Hepatocyte (in vitro differentiated cells): Measurements from ENCODE around the gene AKT2. TPM values are rescaled to one million over a fixed set of nuclear protein-coding genes. Genes with fewer than 3 reads are reported as not detected.

ENCODE experiments used
- DNase-seq: peaks from one replicate; pipeline ENCODE4 v3.0.0-alpha.2; 2016; ENCODE audit warnings: low spot score
- H2AFZ ChIP-seq: fragments of 200-600 bp; sonication (generic); 2 replicates; pipeline ENCODE4 v1.6.0; 2016; ENCODE audit warnings: antibody characterized with exemption, mild to moderate bottlenecking
- H3K27ac ChIP-seq: fragments of 200-600 bp; sonication (generic); 2 replicates; pipeline ENCODE4 v1.5.1; 2016; ENCODE audit warnings: mild to moderate bottlenecking
- H3K27me3 ChIP-seq: fragments of 200-600 bp; sonication (generic); 2 replicates; pipeline ENCODE4 v1.6.1; 2016
- H3K36me3 ChIP-seq: fragments of 200-600 bp; sonication (generic); replicated peaks from 2 replicates; pipeline ENCODE4 v1.5.1; 2016; ENCODE audit warnings: low read depth; ENCODE audit not compliant: insufficient read depth
- H3K4me1 ChIP-seq: fragments of 200-600 bp; sonication (generic); 2 replicates; pipeline ENCODE4 v1.5.1; 2016; ENCODE audit warnings: mild to moderate bottlenecking, moderate library complexity; ENCODE audit not compliant: insufficient read depth
- H3K4me2 ChIP-seq: fragments of 200-600 bp; sonication (generic); 2 replicates; pipeline ENCODE4 v1.6.0; 2016
- H3K4me3 ChIP-seq: fragments of 200-600 bp; sonication (generic); 2 replicates; pipeline ENCODE4 v1.5.1; 2016; ENCODE audit warnings: mild to moderate bottlenecking
- H3K79me2 ChIP-seq: fragments of 200-600 bp; sonication (generic); 2 replicates; pipeline ENCODE4 v1.6.0; 2017; ENCODE audit warnings: mild to moderate bottlenecking
- H3K9me2 ChIP-seq: fragments of 200-600 bp; sonication (generic); replicated peaks from 2 replicates; pipeline ENCODE4 v1.6.0; 2017; ENCODE audit warnings: mild to moderate bottlenecking; ENCODE audit not compliant: insufficient read depth
- H3K9me3 ChIP-seq: fragments of 200-600 bp; sonication (generic); 2 replicates; pipeline ENCODE4 v1.5.1; 2016; ENCODE audit warnings: low read depth, mild to moderate bottlenecking
- H4K20me1 ChIP-seq: fragments of 200-600 bp; sonication (generic); 2 replicates; pipeline ENCODE4 v1.6.0; 2016; ENCODE audit warnings: mild to moderate bottlenecking; ENCODE audit not compliant: insufficient read depth, poor library complexity, severe bottlenecking
- CTCF ChIP-seq: fragments of 200-600 bp; sonication (generic); IDR thresholded peaks from 2 replicates; pipeline ENCODE4 v1.5.1; 2016; ENCODE audit warnings: antibody characterized with exemption, mild to moderate bottlenecking; ENCODE audit not compliant: poor library complexity
- EZH2 ChIP-seq: fragments of 200-600 bp; sonication (generic); IDR thresholded peaks from 2 replicates; pipeline ENCODE4 v1.6.1; 2016; ENCODE audit warnings: antibody characterized with exemption, mild to moderate bottlenecking, borderline replicate concordance
- EZH2phosphoT487 ChIP-seq: fragments of 200-600 bp; sonication (generic); IDR thresholded peaks from one replicate; pipeline ENCODE4 v1.6.1; 2018; ENCODE audit warnings: antibody characterized with exemption, mild to moderate bottlenecking, low read depth, moderate library complexity; ENCODE audit not compliant: unreplicated experiment, severe bottlenecking
- WGBS: methylation state at CpG from one replicate; pipeline ENCODE4 v1.1.6; 2016; ENCODE audit warnings: low lambda C conversion rate; ENCODE audit errors: missing lambda C conversion rate; 5-methylcytosine and 5-hydroxymethylcytosine counted together
- polyA plus RNA-seq: library from polyadenylated mRNA; unstranded; fragments of >200 nt; fragmentation: Nextera tagmentation; extraction: Ambion mirVana; gene quantifications from 2 replicates; pipeline ENCODE4 v1.2.1, GENCODE V29; 2016
- total RNA-seq: library from RNA; depleted of rRNA; stranded (reverse); fragments of >200 nt; gene quantifications from 2 replicates; pipeline ENCODE4 v1.2.3, GENCODE V29; 2014

The AKT2 gene
- total and polyA plus RNA-seq, 2 experiments from 2014 or later = 54.9 to 106 TPM

- H4K20me1 ChIP-seq = no peaks in the 10 kb centered on the region
- no peaks in the 10 kb centered on the region for H3K9me2 ChIP-seq
- no peaks in the 10 kb centered on the region for H3K27me3 ChIP-seq
- H3K27ac ChIP-seq = no peak overlapping the region
- H3K36me3 ChIP-seq = no peaks in the 10 kb centered on the region
- no peak for DNase-seq
- no peak overlapping the region for H3K4me2 ChIP-seq
- 93% methylated on average over 7 of the region's 7 CpGs for WGBS
- no peak for TF ChIP-seq EZH2phosphoT487
- no peak for TF ChIP-seq CTCF
- no peak for TF ChIP-seq EZH2
- no peaks in the 10 kb centered on the region for H3K9me3 ChIP-seq
- no peaks in the 10 kb centered on the region for H3K4me1 ChIP-seq
- H3K79me2 ChIP-seq = no peaks in the 10 kb centered on the region
- no peak overlapping the region for H2AFZ ChIP-seq
- H3K4me3 ChIP-seq = no peak overlapping the region
These were observed 32.2 kb upstream of the AKT2 start for GRCh38 chr19:40317338-40317737.

GRCh38 chr19:40315812-40316470, 30.8 kb upstream of the AKT2 start:
- no peak for DNase-seq
- H3K4me1 ChIP-seq = no peaks in the 10 kb centered on the region
- H3K4me3 ChIP-seq = no peak overlapping the region
- no peaks in the 10 kb centered on the region for H3K36me3 ChIP-seq
- H3K9me3 ChIP-seq = no peaks in the 10 kb centered on the region
- WGBS = 92% methylated on average over 5 of the region's 5 CpGs
- no peak for TF ChIP-seq EZH2
- TF ChIP-seq CTCF = no peak
- TF ChIP-seq EZH2phosphoT487 = no peak
- H4K20me1 ChIP-seq = no peaks in the 10 kb centered on the region
- H3K27me3 ChIP-seq = no peaks in the 10 kb centered on the region
- H3K79me2 ChIP-seq = no peaks in the 10 kb centered on the region
- no peak overlapping the region for H3K4me2 ChIP-seq
- H2AFZ ChIP-seq = no peak overlapping the region
- H3K27ac ChIP-seq = no peak overlapping the region
- H3K9me2 ChIP-seq = no peaks in the 10 kb centered on the region

- H3K27me3 ChIP-seq = no peaks in the 10 kb centered on the region
- no peaks in the 10 kb centered on the region for H3K79me2 ChIP-seq
- H4K20me1 ChIP-seq = no peaks in the 10 kb centered on the region
- H3K27ac ChIP-seq = no peak overlapping the region
- no peak overlapping the region for H3K4me2 ChIP-seq
- no peaks in the 10 kb centered on the region for H3K9me3 ChIP-seq
- WGBS = 89% methylated on average over 2 of the region's 2 CpGs
- DNase-seq = no peak
- TF ChIP-seq EZH2 (no peak), EZH2phosphoT487 (no peak), CTCF (no peak)
- no peaks in the 10 kb centered on the region for H3K36me3 ChIP-seq
- H2AFZ ChIP-seq = no peak overlapping the region
- H3K4me3 ChIP-seq = no peak overlapping the region
- no peaks in the 10 kb centered on the region for H3K9me2 ChIP-seq
- no peaks in the 10 kb centered on the region for H3K4me1 ChIP-seq
These were observed 29.5 kb upstream of the AKT2 start for GRCh38 chr19:40314656-40315055.
